Esophagus squamous epithelium (tissue), 4 donors: ENCODE data around the gene LRRC26.

Experiments
- POLR2A ChIP-seq, 4 donors: fragments of 450-650 bp; IDR thresholded peaks; one replicate each; pipeline ENCODE4 v1.6.1; 2017; ENCODE audit warnings: antibody characterized with exemption in 4 of 4, mild to moderate bottlenecking in 4 of 4, moderate library complexity in 3 of 4
- TF ChIP-seq, protein P1 (sequence below), 6 experiments: fragments of 450-650 bp in 4 of 6; fragments of 200-600 bp in 2 of 6; sonication (generic) in 2 of 6; IDR thresholded peaks; one replicate each; pipeline ENCODE4 v1.5.1; 2016 to 2019; ENCODE audit warnings: antibody characterized with exemption in 6 of 6, mild to moderate bottlenecking in 4 of 6, moderate library complexity in 4 of 6

- no peak for TF ChIP-seq POLR2A (IDR thresholded peaks at IDR 0.05)
- TF ChIP-seq, protein P1, sequence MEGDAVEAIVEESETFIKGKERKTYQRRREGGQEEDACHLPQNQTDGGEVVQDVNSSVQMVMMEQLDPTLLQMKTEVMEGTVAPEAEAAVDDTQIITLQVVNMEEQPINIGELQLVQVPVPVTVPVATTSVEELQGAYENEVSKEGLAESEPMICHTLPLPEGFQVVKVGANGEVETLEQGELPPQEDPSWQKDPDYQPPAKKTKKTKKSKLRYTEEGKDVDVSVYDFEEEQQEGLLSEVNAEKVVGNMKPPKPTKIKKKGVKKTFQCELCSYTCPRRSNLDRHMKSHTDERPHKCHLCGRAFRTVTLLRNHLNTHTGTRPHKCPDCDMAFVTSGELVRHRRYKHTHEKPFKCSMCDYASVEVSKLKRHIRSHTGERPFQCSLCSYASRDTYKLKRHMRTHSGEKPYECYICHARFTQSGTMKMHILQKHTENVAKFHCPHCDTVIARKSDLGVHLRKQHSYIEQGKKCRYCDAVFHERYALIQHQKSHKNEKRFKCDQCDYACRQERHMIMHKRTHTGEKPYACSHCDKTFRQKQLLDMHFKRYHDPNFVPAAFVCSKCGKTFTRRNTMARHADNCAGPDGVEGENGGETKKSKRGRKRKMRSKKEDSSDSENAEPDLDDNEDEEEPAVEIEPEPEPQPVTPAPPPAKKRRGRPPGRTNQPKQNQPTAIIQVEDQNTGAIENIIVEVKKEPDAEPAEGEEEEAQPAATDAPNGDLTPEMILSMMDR (IDR thresholded peaks at IDR 0.05) = no peak
Observed at GRCh38 chr9:137145731-137146526, 23.9 kb downstream of the LRRC26 start.
